CD1c-positive myeloid dendritic cell (primary cell): Measurements from ENCODE around the gene SYT12.

Experiments used
- DNase-seq: peaks from one replicate; pipeline ENCODE4 v3.0.0-alpha.2; 2016; ENCODE audit errors: extremely low spot score

Gene SYT12

GRCh38 chr11:67055812-67056211, 32.9 kb downstream of the SYT12 start:
- peak; percentile 25 for DNase-seq

GRCh38 chr11:67056267-67057204, 33.6 kb downstream of the SYT12 start, which contains the start of gene RHOD:
Gene RHOD (plus strand): TSS chr11:67056847. CDS start chr11:67056903, 56 bp downstream.
- peak; percentile 19 for DNase-seq

- DNase-seq, result no peak
Observed at GRCh38 chr11:67057205-67057672, 34.3 kb downstream of the SYT12 start.

GRCh38 chr11:67058506-67058905, 35.6 kb downstream of the SYT12 start:
- no peak for DNase-seq

- no peak for DNase-seq
Observed at GRCh38 chr11:67059671-67060070, 36.7 kb downstream of the SYT12 start.

- DNase-seq, result no peak
Observed at GRCh38 chr11:67060111-67060522, 37.2 kb downstream of the SYT12 start.

- DNase-seq, result no peak
Observed at GRCh38 chr11:67062526-67063373, 39.8 kb downstream of the SYT12 start.

- no peak for DNase-seq
Observed at GRCh38 chr11:67066333-67066709, 43.4 kb downstream of the SYT12 start.

GRCh38 chr11:67071420-67072284, 48.7 kb downstream of the SYT12 start:
- DNase-seq, result peak; percentile 81

- DNase-seq, result peak; percentile 7
Observed at GRCh38 chr11:67072295-67072694, 49.4 kb downstream of the SYT12 start.

- no peak for DNase-seq
Observed at GRCh38 chr11:67073908-67074307, 51.0 kb downstream of the SYT12 start.

GRCh38 chr11:67076202-67076601, 53.3 kb downstream of the SYT12 start:
- peak; percentile 39 for DNase-seq

GRCh38 chr11:67079065-67079705, 56.3 kb downstream of the SYT12 start:
- DNase-seq, result no peak

- DNase-seq, result peak; percentile 12
Observed at GRCh38 chr11:67082071-67082791, 59.3 kb downstream of the SYT12 start.

- no peak for DNase-seq
Observed at GRCh38 chr11:67083786-67084366, 60.9 kb downstream of the SYT12 start.

- DNase-seq, result no peak
Observed at GRCh38 chr11:67085617-67086016, 62.7 kb downstream of the SYT12 start.

GRCh38 chr11:67090717-67091116, 67.8 kb downstream of the SYT12 start:
- no peak for DNase-seq

- DNase-seq, result no peak
Observed at GRCh38 chr11:67095214-67095507, 72.2 kb downstream of the SYT12 start.

GRCh38 chr11:67098799-67099429, 76.0 kb downstream of the SYT12 start:
- no peak for DNase-seq
